Colonic mucosa (tissue), 4 donors: ENCODE measurements around the gene ALB. TPM values are rescaled to one million over a fixed set of nuclear protein-coding genes. Genes with fewer than 3 reads are reported as not detected.

Experiments
- DNase-seq: peaks from one replicate; pipeline ENCODE4 v3.0.0-alpha.2; 2020
- H3K27ac ChIP-seq: fragments of 200-600 bp; one replicate; pipeline ENCODE4 v1.8.0; 2021
- H3K27me3 ChIP-seq: fragments of 200-600 bp; one replicate; pipeline ENCODE4 v1.8.0; 2021
- H3K36me3 ChIP-seq: fragments of 200-600 bp; one replicate; pipeline ENCODE4 v1.8.0; 2021
- H3K4me1 ChIP-seq: fragments of 200-600 bp; one replicate; pipeline ENCODE4 v1.8.0; 2021; ENCODE audit warnings: mild to moderate bottlenecking
- H3K4me3 ChIP-seq: fragments of 200-600 bp; one replicate; pipeline ENCODE4 v1.8.0; 2021
- H3K9ac ChIP-seq, 2 donors: one replicate each; pipeline ENCODE4 v1.7.0; 2013; ENCODE audit warnings: control low read depth in 2 of 2, low read depth in 2 of 2, low read length in 2 of 2
- H3K9me3 ChIP-seq: fragments of 200-600 bp; one replicate; pipeline ENCODE4 v1.8.0; 2021
- intact Hi-C: fragments of 100-400 bp; cut with DNase I; formaldehyde crosslinking; loops from one replicate; pipeline ENCODE4 v1.14.1; 2022
- total RNA-seq, 2 donors: library from RNA; stranded (reverse); fragmentation: NEBNext Ultra II Directional in 1 of 2; extraction: Animal tissue kit (Norgen Biotek cat#: 25700) in 1 of 2; gene quantifications; one replicate each; pipeline ENCODE4 v1.2.1, GENCODE V29; 2021
- TF ChIP-seq, protein P1 (sequence below): fragments of 200-600 bp; IDR thresholded peaks from one replicate; pipeline ENCODE4 v1.8.0; 2022; ENCODE audit warnings: antibody characterized with exemption, mild to moderate bottlenecking
- donor health status: healthy.
- donor health status: DM: no; HTN: no; CAD: no.
- donor health status: DM: no; HTN: no; CAD: no.

The ALB gene
- total RNA-seq, 2 donors from 2014 or later, result 3.2 to 65.4 TPM

GRCh38 chr4:73437558-73437956 is 33.5 kb downstream of the ALB start:
- H3K4me3 ChIP-seq, result no peak overlapping the region
- DNase-seq, result no peak
- H3K4me1 ChIP-seq, result no peaks in the 10 kb centered on the region
- H3K9me3 ChIP-seq, result no peaks in the 10 kb centered on the region
- intact Hi-C loops, result no loop called here
- no peak overlapping the region for H3K27ac ChIP-seq
- H3K36me3 ChIP-seq, result no peaks in the 10 kb centered on the region
- TF ChIP-seq, protein P1, sequence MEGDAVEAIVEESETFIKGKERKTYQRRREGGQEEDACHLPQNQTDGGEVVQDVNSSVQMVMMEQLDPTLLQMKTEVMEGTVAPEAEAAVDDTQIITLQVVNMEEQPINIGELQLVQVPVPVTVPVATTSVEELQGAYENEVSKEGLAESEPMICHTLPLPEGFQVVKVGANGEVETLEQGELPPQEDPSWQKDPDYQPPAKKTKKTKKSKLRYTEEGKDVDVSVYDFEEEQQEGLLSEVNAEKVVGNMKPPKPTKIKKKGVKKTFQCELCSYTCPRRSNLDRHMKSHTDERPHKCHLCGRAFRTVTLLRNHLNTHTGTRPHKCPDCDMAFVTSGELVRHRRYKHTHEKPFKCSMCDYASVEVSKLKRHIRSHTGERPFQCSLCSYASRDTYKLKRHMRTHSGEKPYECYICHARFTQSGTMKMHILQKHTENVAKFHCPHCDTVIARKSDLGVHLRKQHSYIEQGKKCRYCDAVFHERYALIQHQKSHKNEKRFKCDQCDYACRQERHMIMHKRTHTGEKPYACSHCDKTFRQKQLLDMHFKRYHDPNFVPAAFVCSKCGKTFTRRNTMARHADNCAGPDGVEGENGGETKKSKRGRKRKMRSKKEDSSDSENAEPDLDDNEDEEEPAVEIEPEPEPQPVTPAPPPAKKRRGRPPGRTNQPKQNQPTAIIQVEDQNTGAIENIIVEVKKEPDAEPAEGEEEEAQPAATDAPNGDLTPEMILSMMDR, result no peak
- H3K9ac ChIP-seq, result no peak overlapping the region
- H3K27me3 ChIP-seq, result no peaks in the 10 kb centered on the region

GRCh38 chr4:73438048-73438447 is 34.0 kb downstream of the ALB start:
- H3K27ac ChIP-seq, result no peak overlapping the region
- DNase-seq, result no peak
- intact Hi-C loops, result no loop called here
- H3K4me1 ChIP-seq, result no peaks in the 10 kb centered on the region
- H3K36me3 ChIP-seq, result no peaks in the 10 kb centered on the region
- no peaks in the 10 kb centered on the region for H3K9me3 ChIP-seq
- TF ChIP-seq, protein P1, result no peak
- no peak overlapping the region for H3K9ac ChIP-seq
- no peak overlapping the region for H3K4me3 ChIP-seq
- no peaks in the 10 kb centered on the region for H3K27me3 ChIP-seq

- intact Hi-C loops, result no loop called here
- Histone ChIP-seq H3K4me1 (no peaks in the 10 kb centered on the region), H3K9me3 (no peaks in the 10 kb centered on the region), H3K4me3 (no peak overlapping the region), H3K27ac (no peak overlapping the region), H3K27me3 (no peaks in the 10 kb centered on the region), H3K36me3 (no peaks in the 10 kb centered on the region), H3K9ac (no peak overlapping the region)
- TF ChIP-seq, protein P1, result no peak
- no peak for DNase-seq
Measured at GRCh38 chr4:73438582-73439215, 34.6 kb downstream of the ALB start.

DNA sequence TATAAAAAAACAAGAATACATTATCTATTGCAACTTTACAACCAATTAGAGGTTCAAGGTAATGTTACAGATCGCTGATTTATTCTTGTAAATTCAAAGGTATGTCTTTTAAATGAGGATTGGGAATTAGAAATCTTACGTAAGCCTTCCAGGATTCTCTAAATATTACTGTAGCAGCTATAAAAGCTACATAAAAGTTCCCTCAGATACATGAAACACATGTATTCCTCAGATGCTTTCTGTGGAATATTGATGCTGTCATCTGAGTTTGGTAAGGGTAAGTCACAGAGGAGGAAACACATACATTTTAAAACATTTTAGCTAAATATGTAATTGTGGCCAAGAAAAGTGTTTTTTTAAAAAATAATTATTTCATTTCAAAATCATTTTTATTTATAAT is 35.4 kb downstream of the ALB start:
- H3K27me3 ChIP-seq, result no peaks in the 10 kb centered on the region
- DNase-seq, result no peak
- no peak overlapping the region for H3K4me3 ChIP-seq
- no peaks in the 10 kb centered on the region for H3K36me3 ChIP-seq
- intact Hi-C loops, result no loop called here
- TF ChIP-seq, protein P1, result no peak
- no peaks in the 10 kb centered on the region for H3K9me3 ChIP-seq
- H3K4me1 ChIP-seq, result no peaks in the 10 kb centered on the region
- no peak overlapping the region for H3K27ac ChIP-seq
- no peak overlapping the region for H3K9ac ChIP-seq

DNA sequence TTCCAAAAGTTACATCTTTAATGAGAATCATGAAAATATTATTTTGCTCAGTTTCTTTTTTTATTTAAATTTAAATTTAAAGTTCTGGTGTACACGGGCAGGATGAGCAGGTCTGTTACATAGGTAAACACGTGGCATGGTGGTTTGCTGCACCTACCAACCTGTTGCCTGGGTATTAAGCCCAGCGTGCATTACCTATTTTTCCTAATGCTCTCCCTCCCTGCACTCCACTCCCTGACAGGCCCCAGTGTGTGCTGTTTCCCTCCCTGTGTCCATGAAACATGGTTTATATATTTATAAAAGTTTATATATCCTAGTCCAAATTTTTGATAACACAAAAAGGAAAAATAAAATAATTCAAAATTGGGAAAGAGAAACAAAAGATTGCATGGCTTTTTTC is 35.9 kb downstream of the ALB start:
- intact Hi-C loops, result no loop called here
- Histone ChIP-seq H3K4me3 (no peak overlapping the region), H3K36me3 (no peaks in the 10 kb centered on the region), H3K9ac (no peak overlapping the region), H3K27ac (no peak overlapping the region), H3K27me3 (no peaks in the 10 kb centered on the region), H3K9me3 (no peaks in the 10 kb centered on the region), H3K4me1 (no peaks in the 10 kb centered on the region)
- DNase-seq, result no peak
- TF ChIP-seq, protein P1, result no peak
